ENCODE results near the gene IL21. TPM values are rescaled to one million over a fixed set of nuclear protein-coding genes. Genes with fewer than 3 reads are reported as not detected.

IL21 gene
- total and polyA plus RNA-seq, 2 of the 13 experiments (the other 11 are each of a cell fraction or from before 2014, with no cell fraction given): not detected

DNA sequence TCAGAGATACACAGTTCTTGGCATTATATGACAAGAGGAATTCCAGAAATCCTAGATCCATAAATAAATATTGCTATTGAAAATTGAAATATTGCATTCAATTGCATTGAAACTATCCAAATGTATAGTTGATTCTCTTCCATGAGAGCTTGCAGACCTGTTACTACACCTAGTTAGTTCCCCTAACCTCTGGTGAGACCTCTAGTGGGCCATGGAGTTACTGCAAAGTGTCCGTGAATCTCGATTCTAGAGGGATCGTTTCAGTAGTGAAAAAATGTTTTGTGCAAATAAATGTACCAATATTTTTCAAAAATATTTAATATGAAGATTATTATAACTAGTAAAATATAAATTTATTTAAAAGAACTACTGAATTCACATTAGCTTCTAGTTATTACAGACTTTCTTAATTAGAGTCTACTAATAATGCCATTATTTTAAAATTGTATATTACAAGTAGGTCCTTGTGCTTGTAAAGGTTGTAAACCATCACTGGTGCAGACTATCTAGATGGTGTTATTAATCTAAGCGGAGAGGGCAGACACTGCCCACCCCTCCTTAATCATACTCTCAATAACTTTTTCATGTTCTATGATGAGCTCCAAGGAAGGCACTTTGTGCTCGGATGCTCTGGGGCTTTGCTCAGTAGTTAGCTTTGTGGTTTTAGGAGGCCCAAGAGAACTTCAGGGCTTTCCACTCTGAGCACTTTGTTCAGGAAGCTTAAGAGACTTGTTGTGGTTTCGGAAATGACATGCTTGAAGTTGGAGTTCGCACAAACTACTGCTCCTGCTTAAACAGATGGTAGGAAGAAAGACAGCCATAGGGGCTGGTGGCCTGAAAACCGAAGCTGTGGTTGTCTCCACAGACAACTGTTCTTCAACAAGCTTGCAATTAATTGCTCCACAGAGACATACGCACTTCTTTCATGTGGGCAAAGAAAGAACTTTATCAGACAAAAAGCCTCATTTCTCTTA is 42.8 kb downstream of the IL21 start (continued):
- TF ChIP-seq CTCF (CRISPR knock-in tag; IDR thresholded peaks at IDR 0.05): peak; percentile 63
- no peak for TF ChIP-seq ATAD3A (CRISPR knock-in tag; IDR thresholded peaks at IDR 0.05)

DNA sequence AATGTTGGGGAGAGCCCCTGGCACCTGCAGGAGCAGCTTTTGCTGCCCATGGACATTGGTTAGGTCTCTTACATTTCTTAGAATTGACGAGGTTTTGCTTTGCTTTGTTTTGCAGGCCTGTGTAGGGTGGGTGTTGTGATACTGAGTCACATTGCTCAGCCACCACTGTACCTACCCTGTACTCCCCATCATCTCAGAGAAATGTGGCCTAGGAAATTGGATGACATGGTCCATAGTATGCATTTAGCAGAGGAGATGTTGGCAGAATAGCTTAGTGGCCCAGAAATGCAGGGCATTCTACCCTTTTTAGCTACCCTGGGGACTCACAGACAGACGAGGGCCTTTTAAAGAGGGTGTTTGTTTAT is 43.7 kb downstream of the IL21 start:
- Histone ChIP-seq H3K4me3 (replicated peaks in 1 of 3; ENCODE audit: insufficient read depth in 1 of 3, low read depth in 2 of 3, low read length in 3 of 3) (no peak overlapping the region), H3K36me3 (replicated peaks in 1 of 2; ENCODE audit: control insufficient read depth in 1 of 2, insufficient read depth in 2 of 2, low read length in 2 of 2) (no peaks in the 10 kb centered on the region), H3K4me2 (ENCODE audit: low read depth, low read length) (no peak overlapping the region), H4K20me1 (ENCODE audit: insufficient read depth, low read length) (no peaks in the 10 kb centered on the region), H2AFZ (ENCODE audit: low read length) (no peak overlapping the region), H3K9ac (ENCODE audit: insufficient read depth, low read depth, low read length) (no peak overlapping the region), H3K9me3 (ENCODE audit: low read length) (no peaks in the 10 kb centered on the region), H3K27me3 (ENCODE audit: control insufficient read depth in 1 of 2, insufficient read depth in 2 of 2, low read length in 2 of 2) (no peaks in the 10 kb centered on the region), H3K4me1 (ENCODE audit: insufficient read depth, low read length) (no peaks in the 10 kb centered on the region), H3K27ac (ENCODE audit: extremely low read length, insufficient read depth, low read length) (no peak overlapping the region), H3K79me2 (ENCODE audit: insufficient read depth, low read length) (no peaks in the 10 kb centered on the region)
- ATAC-seq (no peak), FAIRE-seq (no peak), DNase-seq (ENCODE audit: low spot score) (no peak)
- intact Hi-C loops (cut with micrococcal nuclease; ENCODE audit: unreplicated experiment) (loop anchor here (1.0 to 10.0 kb wide), 6 partner anchors 267 to 1685 kb away; partner anchors contain the start of gene CCNA2), in situ Hi-C loops (cut with HindIII; ENCODE audit: extremely low pct_ligation_motif_present, low pct_unique_long_range_greater_than_20kb) (loop anchor here (25.0 kb wide), 1 partner anchor 265 kb away; no protein-coding TSS in a partner anchor)
- no TSS peak for BruUV-seq (replicated peaks)
- ChIA-PET POLR2A (no interaction called here), CTCF (ENCODE audit: low intra/inter-chr PET ratio, low total read pairs) (interaction anchor here (1.2 to 2.4 kb wide), 3 partner anchors 267 to 1535 kb away, joined by 3 to 15 read pairs (median 13); no protein-coding TSS in a partner anchor)
- WGBS (ENCODE audit: low lambda C conversion rate): 38% methylated on average over 2 of the region's 2 CpGs
- TF ChIP-seq ZNF891 (CRISPR knock-in tag; IDR thresholded peaks at IDR 0.05) (no peak), ZNF138 (CRISPR knock-in tag; IDR thresholded peaks at IDR 0.05; ENCODE audit: low read depth) (no peak), ZNF816 (CRISPR knock-in tag; IDR thresholded peaks at IDR 0.05; ENCODE audit: borderline replicate concordance) (no peak), ZNF768 (CRISPR knock-in tag; IDR thresholded peaks at IDR 0.05) (no peak)
